Calu3 (cell line): ENCODE results near the gene CCR5. TPM values are rescaled to one million over a fixed set of nuclear protein-coding genes. Genes with fewer than 3 reads are reported as not detected.

ENCODE experiments used
- BruUV-seq: library from RNA; stranded (reverse); fragments of 400-500 nt; replicated peaks from 2 replicates; lab custom pipeline; 2021; lab: Mats Ljungman, UMichigan
- CTCF ChIA-PET: fragments of 300-600 bp; sonication (Branson Sonifier 250); formaldehyde crosslinking; loops from one replicate; lab custom pipeline; 2022; ENCODE audit warnings: antibody characterized with exemption; lab: Charles Lee
- DNase-seq: peaks from one replicate; pipeline ENCODE4 v3.0.0; 2022
- H3K27ac Mint-ChIP-seq: one replicate; pipeline ENCODE4 v1.8.0; 2022; ENCODE audit warnings: mixed read lengths; ENCODE audit not compliant: unreplicated experiment
- H3K27me3 Mint-ChIP-seq: one replicate; pipeline ENCODE4 v1.8.0; 2022; ENCODE audit warnings: mixed read lengths; ENCODE audit not compliant: unreplicated experiment
- H3K36me3 Mint-ChIP-seq: one replicate; pipeline ENCODE4 v1.8.0; 2022; ENCODE audit warnings: mild to moderate bottlenecking, moderate library complexity, mixed read lengths; ENCODE audit not compliant: insufficient read depth, unreplicated experiment
- H3K4me1 Mint-ChIP-seq: one replicate; pipeline ENCODE4 v1.8.0; 2022; ENCODE audit warnings: mild to moderate bottlenecking, low read depth, mixed read lengths; ENCODE audit not compliant: unreplicated experiment
- H3K4me3 Mint-ChIP-seq: one replicate; pipeline ENCODE4 v1.8.0; 2022; ENCODE audit warnings: mild to moderate bottlenecking, low read depth, moderate library complexity, mixed read lengths; ENCODE audit not compliant: unreplicated experiment
- H3K9me3 Mint-ChIP-seq: one replicate; pipeline ENCODE4 v1.8.0; 2022; ENCODE audit warnings: low read depth, mixed read lengths; ENCODE audit not compliant: unreplicated experiment
- intact Hi-C: fragments of 100-400 bp; cut with micrococcal nuclease; formaldehyde crosslinking; loops from one replicate; pipeline ENCODE4 v1.10.0; 2022; ENCODE audit not compliant: unreplicated experiment
- total RNA-seq: library from RNA; stranded (reverse); gene quantifications from 2 replicates; pipeline ENCODE4 v1.2.3, GENCODE V29; 2022
- TF ChIP-seq, protein P1 (sequence below): fragments of 200-600 bp; IDR thresholded peaks from one replicate; pipeline ENCODE4 v1.8.0; 2022; ENCODE audit warnings: antibody characterized with exemption; ENCODE audit not compliant: unreplicated experiment

The CCR5 gene
- total RNA-seq, 1 experiment from 2014 or later: not detected

DNA sequence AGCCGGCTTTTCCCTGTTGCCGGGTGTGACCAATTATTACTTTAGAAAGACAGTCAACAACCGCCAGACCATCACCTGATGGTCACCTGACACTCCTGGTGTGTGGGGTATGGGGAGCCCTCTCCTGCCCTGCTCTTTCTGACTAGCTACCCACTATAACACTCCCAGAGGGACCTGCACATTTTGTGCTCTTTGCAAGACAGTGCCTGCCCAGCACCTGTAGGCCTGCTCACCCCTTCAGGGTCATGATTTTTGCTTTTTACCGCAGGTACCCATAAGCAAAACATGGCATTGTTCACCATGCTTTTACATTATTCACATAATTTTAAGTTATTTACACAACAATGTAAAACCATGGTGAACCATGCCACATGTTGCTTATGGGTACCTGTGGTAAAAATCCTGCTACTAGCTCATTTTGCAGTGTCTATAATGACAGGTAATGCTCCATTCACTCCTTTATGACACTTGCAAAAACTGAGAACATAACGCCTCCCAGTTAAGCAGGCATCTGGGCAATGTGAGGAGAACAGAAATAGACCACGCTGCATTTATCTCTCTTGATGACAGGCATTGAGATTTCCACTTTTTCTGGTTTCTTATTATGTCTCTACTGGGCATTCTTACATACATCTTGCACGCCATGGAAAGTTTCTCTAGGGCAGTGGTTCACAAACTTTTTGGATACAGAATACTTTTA lies 46.2 kb downstream of the CCR5 start:
- no peak overlapping the region for H3K27ac Mint-ChIP-seq
- no TSS peak for BruUV-seq
- H3K9me3 Mint-ChIP-seq: no peaks in the 10 kb centered on the region
- H3K4me3 Mint-ChIP-seq: no peak overlapping the region
- intact Hi-C loops: no loop called here
- TF ChIP-seq, protein P1, sequence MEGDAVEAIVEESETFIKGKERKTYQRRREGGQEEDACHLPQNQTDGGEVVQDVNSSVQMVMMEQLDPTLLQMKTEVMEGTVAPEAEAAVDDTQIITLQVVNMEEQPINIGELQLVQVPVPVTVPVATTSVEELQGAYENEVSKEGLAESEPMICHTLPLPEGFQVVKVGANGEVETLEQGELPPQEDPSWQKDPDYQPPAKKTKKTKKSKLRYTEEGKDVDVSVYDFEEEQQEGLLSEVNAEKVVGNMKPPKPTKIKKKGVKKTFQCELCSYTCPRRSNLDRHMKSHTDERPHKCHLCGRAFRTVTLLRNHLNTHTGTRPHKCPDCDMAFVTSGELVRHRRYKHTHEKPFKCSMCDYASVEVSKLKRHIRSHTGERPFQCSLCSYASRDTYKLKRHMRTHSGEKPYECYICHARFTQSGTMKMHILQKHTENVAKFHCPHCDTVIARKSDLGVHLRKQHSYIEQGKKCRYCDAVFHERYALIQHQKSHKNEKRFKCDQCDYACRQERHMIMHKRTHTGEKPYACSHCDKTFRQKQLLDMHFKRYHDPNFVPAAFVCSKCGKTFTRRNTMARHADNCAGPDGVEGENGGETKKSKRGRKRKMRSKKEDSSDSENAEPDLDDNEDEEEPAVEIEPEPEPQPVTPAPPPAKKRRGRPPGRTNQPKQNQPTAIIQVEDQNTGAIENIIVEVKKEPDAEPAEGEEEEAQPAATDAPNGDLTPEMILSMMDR: no peak
- CTCF ChIA-PET: no interaction called here
- peaks cover 24% of the 10 kb centered on the region for H3K4me1 Mint-ChIP-seq
- no peak for DNase-seq
- H3K36me3 Mint-ChIP-seq: no peaks in the 10 kb centered on the region
- H3K27me3 Mint-ChIP-seq: no peaks in the 10 kb centered on the region

DNA sequence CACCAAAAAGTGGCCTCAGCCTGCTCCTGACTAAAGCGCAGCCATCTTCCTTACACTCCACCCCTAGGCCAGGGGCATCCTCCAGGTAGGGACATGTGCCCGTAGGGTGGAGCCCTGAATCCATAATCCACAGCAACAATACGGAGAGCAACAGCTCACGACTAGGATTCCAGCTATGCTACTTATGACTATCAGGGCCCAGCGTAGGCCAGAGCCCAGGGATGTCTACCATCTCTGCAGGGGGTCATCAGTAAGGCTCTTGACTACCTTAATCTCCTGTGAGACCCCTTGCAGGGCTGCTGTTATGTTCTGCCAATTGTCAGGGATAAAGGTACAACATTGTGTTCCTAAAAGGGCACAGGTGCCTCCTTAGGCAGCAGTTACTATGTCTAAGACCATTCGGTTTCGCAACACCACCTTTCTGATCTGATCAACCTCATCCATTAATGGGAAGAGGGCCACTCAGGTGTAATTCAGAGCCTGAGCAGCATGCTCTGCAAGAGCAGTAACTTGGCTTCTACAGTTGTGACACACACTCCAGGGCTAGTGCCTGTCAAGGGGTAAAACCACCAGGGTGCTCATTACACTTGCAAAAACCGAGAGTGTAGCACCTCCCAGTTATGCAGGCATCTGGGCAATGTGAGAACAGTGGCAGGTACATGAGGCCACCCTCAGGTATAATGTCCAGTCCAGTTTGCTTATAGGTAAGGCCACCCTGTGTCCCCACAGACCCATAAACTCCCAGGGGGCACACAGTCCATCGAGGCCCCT lies 47.3 kb downstream of the CCR5 start:
- Mint-ChIP-seq H3K27ac (no peak overlapping the region), H3K27me3 (no peaks in the 10 kb centered on the region), H3K9me3 (no peaks in the 10 kb centered on the region), H3K4me3 (no peak overlapping the region), H3K4me1 (peaks cover 18% of the 10 kb centered on the region), H3K36me3 (no peaks in the 10 kb centered on the region)
- intact Hi-C loops: no loop called here
- no peak for DNase-seq
- TF ChIP-seq, protein P1: no peak
- BruUV-seq: no TSS peak
- CTCF ChIA-PET: no interaction called here

DNA sequence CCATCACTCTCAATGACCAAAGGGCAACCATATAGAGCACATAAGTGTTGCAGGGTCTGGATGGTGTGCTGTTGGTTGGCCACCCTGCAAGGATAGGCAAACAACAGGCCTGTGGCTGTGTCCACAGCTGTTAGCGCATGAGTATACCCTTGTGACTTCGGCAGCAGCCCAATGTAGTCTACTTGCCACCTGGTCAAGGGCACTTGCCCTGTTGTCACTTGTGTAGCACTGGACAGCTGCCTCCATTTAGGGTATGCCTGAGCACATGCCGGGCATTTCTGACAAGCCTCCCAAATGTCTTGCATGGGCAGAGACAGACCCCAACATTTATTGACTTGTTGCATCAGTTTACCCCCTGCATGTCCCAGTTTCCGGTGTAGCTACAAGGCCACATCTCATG lies 49.1 kb downstream of the CCR5 start:
- no peak overlapping the region for H3K27ac Mint-ChIP-seq
- peaks cover 27% of the 10 kb centered on the region for H3K4me1 Mint-ChIP-seq
- intact Hi-C loops: no loop called here
- DNase-seq: no peak
- H3K4me3 Mint-ChIP-seq: no peak overlapping the region
- H3K9me3 Mint-ChIP-seq: no peaks in the 10 kb centered on the region
- BruUV-seq: no TSS peak
- H3K36me3 Mint-ChIP-seq: peaks cover 6% of the 10 kb centered on the region
- no peaks in the 10 kb centered on the region for H3K27me3 Mint-ChIP-seq
- CTCF ChIA-PET: no interaction called here
- TF ChIP-seq, protein P1: no peak

DNA sequence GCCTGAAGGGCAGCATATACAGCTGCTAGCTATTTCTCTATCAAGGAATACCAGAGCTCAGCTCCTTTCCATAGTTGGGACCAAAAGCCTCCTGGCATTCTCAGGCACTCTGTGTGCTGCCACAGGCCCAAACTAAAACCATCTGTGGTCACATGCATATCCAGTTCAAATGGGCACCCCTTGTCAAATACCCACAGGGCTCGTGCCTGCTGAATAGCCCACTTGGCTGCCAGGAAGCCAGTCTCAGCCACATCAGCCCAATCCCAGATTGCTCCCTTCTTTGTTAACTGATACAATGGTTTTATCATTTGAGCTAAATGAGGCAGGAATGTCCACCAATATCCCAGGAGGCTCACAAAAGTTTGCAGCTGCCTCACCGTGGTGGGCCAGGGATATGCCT lies 50.2 kb downstream of the CCR5 start:
- BruUV-seq: no TSS peak
- no peak for DNase-seq
- no peak overlapping the region for H3K27ac Mint-ChIP-seq
- H3K27me3 Mint-ChIP-seq: no peaks in the 10 kb centered on the region
- no peak overlapping the region for H3K4me3 Mint-ChIP-seq
- intact Hi-C loops: no loop called here
- H3K4me1 Mint-ChIP-seq: peaks cover 26% of the 10 kb centered on the region
- TF ChIP-seq, protein P1: no peak
- no peaks in the 10 kb centered on the region for H3K9me3 Mint-ChIP-seq
- peaks cover 6% of the 10 kb centered on the region for H3K36me3 Mint-ChIP-seq
- CTCF ChIA-PET: no interaction called here
